ENCODE measurements around the gene PI4KB. TPM values are rescaled to one million over a fixed set of nuclear protein-coding genes. Genes with fewer than 3 reads are reported as not detected.

The PI4KB gene
- total RNA-seq, 4 donors from 2014 or later = 15.9 to 155 (median 44.1) TPM

DNA sequence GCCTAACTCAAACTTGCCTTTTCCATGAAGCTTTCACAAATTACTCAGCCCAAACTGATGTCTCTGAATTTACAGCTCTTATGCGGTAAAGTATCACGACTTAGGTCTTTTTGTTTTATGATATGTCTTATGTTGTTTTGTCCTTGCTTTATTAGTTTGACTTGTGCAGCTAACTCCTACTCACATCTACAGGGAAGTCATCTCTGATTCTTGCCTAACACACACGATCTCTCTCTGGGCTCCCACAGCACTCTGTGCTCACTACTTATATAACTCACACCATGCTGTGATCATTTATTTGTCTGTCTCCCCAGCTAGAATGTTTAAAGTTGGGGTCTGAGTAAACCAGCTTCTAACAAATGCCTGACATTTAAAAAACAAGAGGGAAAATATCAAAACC, 9.3 kb upstream of the PI4KB start:
- no peaks in the 10 kb centered on the region for H3K27me3 ChIP-seq
- no peaks in the 10 kb centered on the region for H3K4me1 ChIP-seq
- H3K4me3 ChIP-seq = no peak overlapping the region
- H3K9me3 ChIP-seq = no peaks in the 10 kb centered on the region
- intact Hi-C loops (cut with DNase I; ENCODE audit: low total_unique reads) = no loop called here
- H3K27ac ChIP-seq = peak overlapping the region in 1 of 2 donors; percentile 63
- no peak for DNase-seq
- no peaks in the 10 kb centered on the region for H3K36me3 ChIP-seq
- TF ChIP-seq, protein P1, sequence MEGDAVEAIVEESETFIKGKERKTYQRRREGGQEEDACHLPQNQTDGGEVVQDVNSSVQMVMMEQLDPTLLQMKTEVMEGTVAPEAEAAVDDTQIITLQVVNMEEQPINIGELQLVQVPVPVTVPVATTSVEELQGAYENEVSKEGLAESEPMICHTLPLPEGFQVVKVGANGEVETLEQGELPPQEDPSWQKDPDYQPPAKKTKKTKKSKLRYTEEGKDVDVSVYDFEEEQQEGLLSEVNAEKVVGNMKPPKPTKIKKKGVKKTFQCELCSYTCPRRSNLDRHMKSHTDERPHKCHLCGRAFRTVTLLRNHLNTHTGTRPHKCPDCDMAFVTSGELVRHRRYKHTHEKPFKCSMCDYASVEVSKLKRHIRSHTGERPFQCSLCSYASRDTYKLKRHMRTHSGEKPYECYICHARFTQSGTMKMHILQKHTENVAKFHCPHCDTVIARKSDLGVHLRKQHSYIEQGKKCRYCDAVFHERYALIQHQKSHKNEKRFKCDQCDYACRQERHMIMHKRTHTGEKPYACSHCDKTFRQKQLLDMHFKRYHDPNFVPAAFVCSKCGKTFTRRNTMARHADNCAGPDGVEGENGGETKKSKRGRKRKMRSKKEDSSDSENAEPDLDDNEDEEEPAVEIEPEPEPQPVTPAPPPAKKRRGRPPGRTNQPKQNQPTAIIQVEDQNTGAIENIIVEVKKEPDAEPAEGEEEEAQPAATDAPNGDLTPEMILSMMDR (IDR thresholded peaks at IDR 0.05) = no peak
- TF ChIP-seq POLR2A (IDR thresholded peaks at IDR 0.05) = no peak

DNA sequence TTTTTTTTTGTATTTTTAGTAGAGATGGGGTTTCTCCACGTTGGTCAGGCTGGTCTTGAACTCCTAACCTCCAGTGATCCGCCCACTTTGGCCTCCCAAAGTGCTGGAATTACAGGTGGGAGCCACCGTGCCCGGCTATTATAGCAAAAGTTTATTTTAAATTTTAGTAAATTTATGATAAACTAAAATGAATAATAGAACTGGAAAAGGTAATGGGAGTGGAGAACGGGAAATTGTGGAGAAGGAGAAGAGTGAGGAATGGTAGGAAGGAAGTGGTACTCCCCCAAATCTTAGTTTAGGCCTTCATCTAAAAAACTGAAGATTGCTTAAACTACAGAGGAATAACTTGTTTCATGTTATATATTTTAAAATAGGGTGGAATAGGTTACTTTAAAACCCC, 7.6 kb upstream of the PI4KB start:
- DNase-seq = no peak
- Histone ChIP-seq H3K4me3 (no peak overlapping the region), H3K4me1 (no peaks in the 10 kb centered on the region), H3K9me3 (no peaks in the 10 kb centered on the region), H3K36me3 (no peaks in the 10 kb centered on the region), H3K27ac (no peak overlapping the region), H3K27me3 (no peaks in the 10 kb centered on the region)
- TF ChIP-seq, protein P1 (IDR thresholded peaks at IDR 0.05) = no peak
- no peak for TF ChIP-seq POLR2A (IDR thresholded peaks at IDR 0.05)
- intact Hi-C loops (cut with DNase I; ENCODE audit: low total_unique reads) = no loop called here

DNA sequence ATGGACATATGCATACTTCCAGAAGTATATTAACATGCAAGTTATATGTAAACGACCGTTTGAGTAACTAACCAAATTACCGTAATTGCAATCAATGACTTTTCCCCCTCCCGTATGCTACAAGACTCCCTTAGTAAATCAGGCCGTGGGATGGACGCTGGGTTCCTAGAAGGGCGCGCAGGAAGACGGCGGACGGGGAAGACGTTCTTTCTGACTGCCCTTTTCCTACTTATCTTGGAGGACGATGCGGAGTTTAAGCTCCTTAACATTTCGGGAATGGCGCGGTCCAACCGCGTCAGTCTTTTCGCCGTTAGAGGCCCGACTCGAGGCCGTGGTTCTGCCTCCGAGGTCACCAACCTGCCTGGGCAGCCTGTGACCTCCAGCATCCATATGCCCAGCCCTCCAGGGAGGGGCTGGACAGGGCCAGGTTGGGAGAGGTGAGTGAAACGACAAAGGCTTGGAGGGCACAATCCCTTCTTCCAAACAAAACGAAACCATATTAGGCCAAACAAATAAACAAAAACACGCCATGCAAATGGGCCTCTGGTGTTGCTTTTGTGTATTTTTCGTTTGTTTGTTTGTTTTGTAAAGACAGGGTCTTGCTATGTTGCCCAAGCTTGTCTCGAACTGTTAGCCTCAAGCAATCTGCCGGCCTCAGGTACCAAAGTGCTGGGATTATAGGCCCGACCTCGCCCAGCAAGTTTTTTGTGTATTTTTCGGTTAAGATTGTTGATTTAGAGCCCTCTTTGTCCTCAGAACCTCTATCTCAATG, 873 bp upstream of the PI4KB start:
- Histone ChIP-seq H3K27me3 (no peaks in the 10 kb centered on the region), H3K27ac (peak overlapping the region; percentile 91 to 94), H3K4me3 (peak overlapping the region; percentile 61 to 62), H3K4me1 (peaks cover 0 to 4% of the 10 kb centered on the region in 2 donors), H3K9me3 (no peaks in the 10 kb centered on the region), H3K36me3 (no peaks in the 10 kb centered on the region)
- DNase-seq = peak in 1 of 2 donors; percentile 36
- intact Hi-C loops (cut with DNase I; ENCODE audit: low total_unique reads) = no loop called here
- TF ChIP-seq, protein P1 (IDR thresholded peaks at IDR 0.05) = no peak
- TF ChIP-seq POLR2A (IDR thresholded peaks at IDR 0.05) = no peak

DNA sequence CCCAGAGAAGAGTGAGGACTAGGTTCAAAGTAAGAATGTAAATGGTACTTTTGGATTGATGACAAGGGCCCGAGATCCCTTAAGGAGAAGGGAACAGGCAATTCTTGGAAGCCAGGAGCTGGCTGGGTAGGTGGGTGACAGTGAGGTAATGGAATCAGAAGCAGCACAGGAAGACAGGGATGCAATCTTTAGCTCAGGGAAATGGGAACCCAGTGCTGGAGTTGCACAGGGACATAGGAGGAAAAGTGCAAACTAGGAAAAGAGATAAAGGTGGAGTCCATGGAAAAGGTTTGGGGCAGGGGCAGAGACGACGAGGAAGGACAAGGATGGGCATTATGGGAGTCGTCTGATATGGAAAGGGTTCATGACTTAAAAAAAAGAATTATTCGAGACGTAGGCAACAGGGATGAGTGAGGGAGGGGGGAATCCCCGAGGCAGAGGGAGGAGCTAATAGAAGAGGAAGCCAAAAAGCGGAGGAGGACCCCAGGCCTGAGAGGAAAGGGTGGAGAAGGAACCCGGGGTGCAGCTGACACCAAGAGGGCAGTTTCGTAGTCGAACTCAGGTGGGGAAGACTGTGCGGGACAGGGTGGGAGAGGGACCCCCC, 495 bp downstream of the PI4KB start:
- no peak for TF ChIP-seq POLR2A (IDR thresholded peaks at IDR 0.05)
- TF ChIP-seq, protein P1 (IDR thresholded peaks at IDR 0.05) = no peak
- peak; percentile 60 to 61 for DNase-seq
- Histone ChIP-seq H3K4me1 (peaks cover 0 to 4% of the 10 kb centered on the region in 2 donors), H3K36me3 (no peaks in the 10 kb centered on the region), H3K4me3 (peak overlapping the region; percentile 61 to 62), H3K9me3 (no peaks in the 10 kb centered on the region), H3K27ac (peak overlapping the region; percentile 91 to 94), H3K27me3 (no peaks in the 10 kb centered on the region)
- intact Hi-C loops (cut with DNase I; ENCODE audit: low total_unique reads) = no loop called here
